Testis (tissue), 2 donors: Measurements from ENCODE around the gene CADM1.

ENCODE experiments used
- CTCF ChIP-seq, 3 experiments: fragments of 450-650 bp in 2 of 3; fragments of 200-600 bp in 1 of 3; sonication (generic) in 1 of 3; IDR thresholded peaks; one replicate each; pipeline ENCODE4 v1.5.1; 2016 to 2019; ENCODE audit warnings: antibody characterized with exemption in 3 of 3, mild to moderate bottlenecking in 2 of 3, moderate library complexity in 1 of 3
- POLR2A ChIP-seq: fragments of 450-650 bp; IDR thresholded peaks from one replicate; pipeline ENCODE4 v1.6.1; 2017; ENCODE audit warnings: antibody characterized with exemption, mild to moderate bottlenecking, moderate library complexity

GRCh38 chr11:115464269-115464668 is 39.9 kb downstream of the CADM1 start:
- no peak for TF ChIP-seq CTCF (IDR thresholded peaks at IDR 0.05)
- TF ChIP-seq POLR2A: no peak
